Endothelial cell of umbilical vein (primary cell): ENCODE results near the gene DGKH. TPM values are rescaled to one million over a fixed set of nuclear protein-coding genes. Genes with fewer than 3 reads are reported as not detected.

Experiments used
- BruUV-seq: library from RNA; stranded (reverse); fragments of 400-500 nt; replicated peaks from 2 replicates; lab custom pipeline; 2021; lab: Mats Ljungman, UMichigan
- CTCF ChIA-PET: fragments of 300-600, 350-600 bp; sonication (Branson Sonifier 250); formaldehyde crosslinking; loops from one replicate; lab custom pipeline; 2021; ENCODE audit warnings: antibody characterized with exemption, inconsistent platforms; lab: Charles Lee
- POLR2A ChIA-PET: fragments of 300-600, 350-600 bp; sonication (Branson Sonifier 250); formaldehyde crosslinking; loops from one replicate; lab custom pipeline; 2021; ENCODE audit warnings: antibody characterized with exemption, inconsistent platforms; lab: Charles Lee
- DNase-seq: peaks from one replicate; pipeline ENCODE4 v3.0.0-alpha.2; 2011; ENCODE audit warnings: low read depth, low spot score
- FAIRE-seq: peaks from 2 replicates; lab custom pipeline; 2011; peaks lifted over from hg19 to GRCh38; lab: Jason Lieb, UNC
- H2AFZ ChIP-seq: 2 replicates; pipeline ENCODE4 v1.6.0; 2012; ENCODE audit warnings: low read depth, low read length, control low read depth, inconsistent platforms
- H3K27ac ChIP-seq: 2 replicates; pipeline ENCODE4 v1.5.1; 2011; ENCODE audit warnings: low read depth, mild to moderate bottlenecking, control low read depth, low read length, moderate library complexity; ENCODE audit not compliant: insufficient read depth
- H3K27me3 ChIP-seq, 2 experiments: 2 replicates each; pipeline versions ENCODE4 v1.6.0 to v1.6.1; 2011; ENCODE audit warnings: low read length in 2 of 2, mixed read lengths in 1 of 2; ENCODE audit not compliant: control insufficient read depth in 2 of 2, insufficient read depth in 2 of 2
- H3K36me3 ChIP-seq, 2 experiments: 2 replicates in 1 of 2; 3 replicates in 1 of 2; pipeline ENCODE4 v1.5.1; 2011; ENCODE audit warnings: low read length in 2 of 2, mild to moderate bottlenecking in 1 of 2, moderate library complexity in 1 of 2; ENCODE audit not compliant: control insufficient read depth in 2 of 2, insufficient read depth in 2 of 2; ENCODE audit errors: extremely low read depth in 1 of 2
- H3K4me1 ChIP-seq: 3 replicates; pipeline ENCODE4 v1.5.1; 2011; ENCODE audit warnings: mild to moderate bottlenecking, low read length; ENCODE audit not compliant: control insufficient read depth, insufficient read depth; ENCODE audit errors: extremely low read depth
- H3K4me2 ChIP-seq: 2 replicates; pipeline ENCODE4 v1.6.1; 2011; ENCODE audit warnings: low read length, control low read depth, mixed read lengths; ENCODE audit not compliant: insufficient read depth
- H3K4me3 ChIP-seq, 3 experiments: fragments of 200-600 bp in 1 of 3; sonication (generic), shearing (Covaris generic) in 1 of 3; replicated peaks in 1 of 3; 2 replicates each; pipeline ENCODE4 v1.5.1; 2011 to 2016; ENCODE audit warnings: control low read depth in 3 of 3, low read length in 3 of 3, mild to moderate bottlenecking in 2 of 3, inconsistent platforms in 1 of 3, low read depth in 1 of 3, moderate library complexity in 1 of 3; ENCODE audit not compliant: insufficient read depth in 1 of 3
- H3K79me2 ChIP-seq: 2 replicates; pipeline ENCODE4 v1.6.0; 2012; ENCODE audit warnings: low read length, inconsistent platforms; ENCODE audit not compliant: control insufficient read depth, insufficient read depth
- H3K9ac ChIP-seq: replicated peaks from 2 replicates; pipeline ENCODE3; 2011; ENCODE audit warnings: low read length, control low read depth; ENCODE audit not compliant: insufficient read depth; ENCODE audit errors: extremely low read depth
- H3K9me1 ChIP-seq: replicated peaks from 3 replicates; pipeline ENCODE4 v1.6.0; 2011; ENCODE audit warnings: mild to moderate bottlenecking, low read length; ENCODE audit not compliant: control insufficient read depth, insufficient read depth; ENCODE audit errors: extremely low read depth
- H3K9me3 ChIP-seq: replicated peaks from 2 replicates; pipeline ENCODE4 v1.5.1; 2012; ENCODE audit warnings: low read length, inconsistent platforms; ENCODE audit not compliant: control insufficient read depth, insufficient read depth
- H4K20me1 ChIP-seq: replicated peaks from 2 replicates; pipeline ENCODE3; 2011; ENCODE audit warnings: mild to moderate bottlenecking, low read length; ENCODE audit not compliant: control insufficient read depth, insufficient read depth; ENCODE audit errors: extremely low read depth
- EZH2 ChIP-seq: IDR thresholded peaks from 2 replicates; pipeline ENCODE4 v1.6.1; 2012; ENCODE audit warnings: borderline replicate concordance, low read depth, mild to moderate bottlenecking, moderate library complexity, low read length, inconsistent platforms; ENCODE audit not compliant: severe bottlenecking
- FOS ChIP-seq: IDR thresholded peaks from 2 replicates; pipeline ENCODE4 v1.6.1; 2011; ENCODE audit warnings: mild to moderate bottlenecking, low read length, moderate library complexity, borderline replicate concordance; ENCODE audit not compliant: insufficient read depth
- GATA2 ChIP-seq: IDR thresholded peaks from 2 replicates; pipeline ENCODE4 v1.7.0; 2011; ENCODE audit warnings: low read depth, mild to moderate bottlenecking, moderate library complexity, mixed read lengths, low read length; ENCODE audit not compliant: insufficient read length, insufficient read depth
- JUN ChIP-seq: IDR thresholded peaks from 2 replicates; pipeline ENCODE4 v1.6.1; 2011; ENCODE audit warnings: borderline replicate concordance, low read depth; ENCODE audit not compliant: insufficient read length, insufficient read depth
- MYC ChIP-seq: IDR thresholded peaks from one replicate; pipeline ENCODE4 v1.6.1; 2011; ENCODE audit warnings: mild to moderate bottlenecking, low read depth, low read length
- POLR2A ChIP-seq: IDR thresholded peaks from 2 replicates; pipeline ENCODE4 v1.6.1; 2012; ENCODE audit warnings: low read depth, mild to moderate bottlenecking, control low read depth, low read length
- POLR2AphosphoS5 ChIP-seq: IDR thresholded peaks from 2 replicates; pipeline ENCODE4 v1.6.1; 2012; ENCODE audit warnings: low read depth, mild to moderate bottlenecking, control low read depth, low read length, moderate library complexity; ENCODE audit not compliant: insufficient read depth
- dilution Hi-C: fragments of 300-500 bp; cut with MboI; formaldehyde crosslinking; loops from one replicate; pipeline ENCODE4 v1.15.0; 2019; ENCODE audit warnings: low sequenced_read_pairs; ENCODE audit not compliant: extremely low pct_ligation_motif_present
- intact Hi-C: fragments of 100-400 bp; cut with micrococcal nuclease; formaldehyde crosslinking; loops from one replicate; pipeline ENCODE4 v1.10.0; 2022
- polyA plus RNA-seq, 4 experiments: library from polyadenylated mRNA; depleted of rRNA in 3 of 4; stranded (reverse) in 3 of 4; unstranded in 1 of 4; fragments of >200 nt; gene quantifications; 2 replicates each; pipeline versions ENCODE4 v1.2.1 to v1.2.3, GENCODE V29; 2011 to 2012; ENCODE audit warnings: missing spikeins in 1 of 4
- total RNA-seq: library from RNA; stranded (reverse); gene quantifications from 2 replicates; pipeline ENCODE4 v1.2.3, GENCODE V29; 2021
- TF ChIP-seq, protein P1 (sequence below): IDR thresholded peaks from 2 replicates; pipeline ENCODE4 v1.6.1; 2011; ENCODE audit not compliant: insufficient read depth, insufficient read length
- TF ChIP-seq, protein P2 (sequence below), 2 donors: IDR thresholded peaks; 1 replicate in 1 of 2; 2 replicates in 1 of 2; pipeline ENCODE4 v1.5.1; 2011; ENCODE audit warnings: low read length in 2 of 2, mild to moderate bottlenecking in 2 of 2, moderate library complexity in 2 of 2, control low read depth in 1 of 2, inconsistent platforms in 1 of 2, low read depth in 1 of 2; ENCODE audit not compliant: insufficient read depth in 1 of 2; ENCODE audit errors: extremely low read depth in 1 of 2

The DGKH gene
- total and polyA plus RNA-seq, 2 donors (not counting 3 experiments of a cell fraction or from before 2014, with no cell fraction given) = 4.1 to 30.1 TPM

DNA sequence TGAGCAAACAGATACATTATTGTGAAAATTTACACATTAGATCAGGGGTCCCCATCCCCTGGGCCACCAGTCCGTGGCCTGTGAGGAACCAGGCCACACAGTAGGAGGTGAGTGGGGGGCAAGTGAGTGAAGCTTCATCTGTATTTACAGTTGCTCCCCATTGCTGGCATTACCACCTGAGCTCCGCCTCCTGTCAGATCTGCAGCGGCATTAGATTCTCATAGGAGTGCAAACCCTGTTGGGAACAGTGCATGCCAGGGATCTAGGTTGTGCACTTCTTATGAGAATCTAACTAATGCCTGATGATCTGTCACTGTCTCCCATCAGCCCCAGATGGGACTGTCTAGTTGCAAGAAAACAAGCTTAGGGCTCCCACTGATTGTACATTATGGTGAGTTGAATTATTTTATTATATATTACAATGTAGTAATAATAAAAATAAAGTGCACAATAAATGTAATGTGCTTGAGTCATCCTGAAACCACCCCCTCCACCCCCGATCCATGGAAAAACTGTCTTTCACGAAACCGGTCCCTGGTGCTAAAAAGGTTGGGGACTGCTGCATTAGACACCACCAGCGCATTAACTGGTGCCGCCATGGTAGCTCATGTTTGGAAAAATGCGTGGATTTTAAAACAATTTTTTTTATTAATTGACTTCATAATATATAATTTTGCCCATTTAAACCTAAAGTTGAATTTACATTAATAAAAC is 51.7 kb downstream of the DGKH start:
- CTCF ChIA-PET = interaction anchor here (1.0 to 15.3 kb wide), 2 partner anchors 25 to 431 kb away, joined by 3 to 221 read pairs; no protein-coding TSS in a partner anchor

More for the DNA sequence above, 51.7 kb downstream of the DGKH start:
- TF ChIP-seq JUN = no peak
- TF ChIP-seq GATA2 = no peak
- TF ChIP-seq, protein P1, sequence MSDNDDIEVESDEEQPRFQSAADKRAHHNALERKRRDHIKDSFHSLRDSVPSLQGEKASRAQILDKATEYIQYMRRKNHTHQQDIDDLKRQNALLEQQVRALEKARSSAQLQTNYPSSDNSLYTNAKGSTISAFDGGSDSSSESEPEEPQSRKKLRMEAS = no peak
- TF ChIP-seq MYC = no peak
- TF ChIP-seq EZH2 = no peak
- no peak for TF ChIP-seq POLR2A
- TF ChIP-seq, protein P2, sequence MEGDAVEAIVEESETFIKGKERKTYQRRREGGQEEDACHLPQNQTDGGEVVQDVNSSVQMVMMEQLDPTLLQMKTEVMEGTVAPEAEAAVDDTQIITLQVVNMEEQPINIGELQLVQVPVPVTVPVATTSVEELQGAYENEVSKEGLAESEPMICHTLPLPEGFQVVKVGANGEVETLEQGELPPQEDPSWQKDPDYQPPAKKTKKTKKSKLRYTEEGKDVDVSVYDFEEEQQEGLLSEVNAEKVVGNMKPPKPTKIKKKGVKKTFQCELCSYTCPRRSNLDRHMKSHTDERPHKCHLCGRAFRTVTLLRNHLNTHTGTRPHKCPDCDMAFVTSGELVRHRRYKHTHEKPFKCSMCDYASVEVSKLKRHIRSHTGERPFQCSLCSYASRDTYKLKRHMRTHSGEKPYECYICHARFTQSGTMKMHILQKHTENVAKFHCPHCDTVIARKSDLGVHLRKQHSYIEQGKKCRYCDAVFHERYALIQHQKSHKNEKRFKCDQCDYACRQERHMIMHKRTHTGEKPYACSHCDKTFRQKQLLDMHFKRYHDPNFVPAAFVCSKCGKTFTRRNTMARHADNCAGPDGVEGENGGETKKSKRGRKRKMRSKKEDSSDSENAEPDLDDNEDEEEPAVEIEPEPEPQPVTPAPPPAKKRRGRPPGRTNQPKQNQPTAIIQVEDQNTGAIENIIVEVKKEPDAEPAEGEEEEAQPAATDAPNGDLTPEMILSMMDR (IDR thresholded peaks at IDR 0.05; ENCODE audit: extremely low read depth in 1 of 2, insufficient read depth in 1 of 2, low read depth in 1 of 2, low read length in 2 of 2) = no peak
- TF ChIP-seq FOS = no peak
- no peak for TF ChIP-seq POLR2AphosphoS5
- no peak overlapping the region for H3K27ac ChIP-seq
- no peaks in the 10 kb centered on the region for H3K36me3 ChIP-seq
- intact Hi-C loops = no loop called here
- peaks cover 24% of the 10 kb centered on the region for H3K79me2 ChIP-seq
- H3K4me1 ChIP-seq = peaks cover 12% of the 10 kb centered on the region
- no peak for FAIRE-seq
- H3K4me2 ChIP-seq = no peak overlapping the region
- no peak for DNase-seq
- H3K9me3 ChIP-seq = no peaks in the 10 kb centered on the region
- POLR2A ChIA-PET = no interaction called here
- BruUV-seq = no TSS peak
- dilution Hi-C loops = loop anchor here (25.0 kb wide), 1 partner anchor 438 kb away; no protein-coding TSS in a partner anchor
- H3K27me3 ChIP-seq = no peaks in the 10 kb centered on the region
- H3K4me3 ChIP-seq = no peak overlapping the region
- no peaks in the 10 kb centered on the region for H4K20me1 ChIP-seq
- no peak overlapping the region for H3K9ac ChIP-seq
- H3K9me1 ChIP-seq = no peaks in the 10 kb centered on the region
- no peak overlapping the region for H2AFZ ChIP-seq
